WI38 (cell line): Measurements from ENCODE around the gene CTIF.

Source experiments
- H3K4me3 ChIP-seq: 2 replicates; pipeline ENCODE4 v1.5.1; 2011; ENCODE audit warnings: low read depth, mild to moderate bottlenecking, control low read depth, low read length
- TF ChIP-seq, protein P1 (sequence below): IDR thresholded peaks from 2 replicates; pipeline ENCODE4 v1.5.1; 2012; ENCODE audit warnings: low read depth, mild to moderate bottlenecking, control low read depth, low read length

CTIF gene

DNA sequence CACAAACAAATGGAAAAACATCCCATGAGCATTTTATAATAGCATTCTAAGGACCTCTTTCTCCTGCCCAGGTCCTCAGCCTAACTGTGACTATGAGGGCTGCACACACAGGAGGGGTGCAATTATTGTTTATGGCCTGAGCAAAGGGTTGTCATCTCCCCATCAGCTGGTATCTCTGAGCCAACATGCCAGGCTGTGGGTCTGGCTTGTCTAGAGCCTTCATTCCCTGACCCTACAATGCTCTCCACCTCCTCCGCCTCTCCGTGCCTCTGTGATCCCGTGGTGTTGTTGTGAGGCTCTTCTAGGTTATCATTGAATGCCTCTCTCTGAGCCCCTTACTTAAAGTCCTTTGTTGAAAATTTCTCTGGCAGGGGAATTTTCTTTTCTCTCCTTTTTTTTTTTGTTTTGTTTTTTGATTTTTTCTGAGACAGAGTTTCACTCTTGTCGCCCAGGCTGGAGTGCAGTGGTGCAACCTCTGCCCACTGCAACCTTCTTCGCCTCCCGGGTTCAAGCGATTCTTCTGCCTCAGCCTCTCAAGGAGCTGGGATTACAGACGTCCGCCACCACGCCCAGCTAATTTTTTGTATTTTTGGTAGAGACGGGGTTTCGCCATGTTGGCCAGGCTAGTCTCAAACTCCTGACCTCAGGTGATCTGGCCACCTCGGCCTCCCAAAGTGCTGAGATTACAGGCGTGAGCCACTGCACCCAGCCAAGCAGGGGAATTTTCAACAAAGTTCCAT is 285.6 kb downstream of the CTIF start:
- H3K4me3 ChIP-seq, result no peak overlapping the region
- TF ChIP-seq, protein P1, sequence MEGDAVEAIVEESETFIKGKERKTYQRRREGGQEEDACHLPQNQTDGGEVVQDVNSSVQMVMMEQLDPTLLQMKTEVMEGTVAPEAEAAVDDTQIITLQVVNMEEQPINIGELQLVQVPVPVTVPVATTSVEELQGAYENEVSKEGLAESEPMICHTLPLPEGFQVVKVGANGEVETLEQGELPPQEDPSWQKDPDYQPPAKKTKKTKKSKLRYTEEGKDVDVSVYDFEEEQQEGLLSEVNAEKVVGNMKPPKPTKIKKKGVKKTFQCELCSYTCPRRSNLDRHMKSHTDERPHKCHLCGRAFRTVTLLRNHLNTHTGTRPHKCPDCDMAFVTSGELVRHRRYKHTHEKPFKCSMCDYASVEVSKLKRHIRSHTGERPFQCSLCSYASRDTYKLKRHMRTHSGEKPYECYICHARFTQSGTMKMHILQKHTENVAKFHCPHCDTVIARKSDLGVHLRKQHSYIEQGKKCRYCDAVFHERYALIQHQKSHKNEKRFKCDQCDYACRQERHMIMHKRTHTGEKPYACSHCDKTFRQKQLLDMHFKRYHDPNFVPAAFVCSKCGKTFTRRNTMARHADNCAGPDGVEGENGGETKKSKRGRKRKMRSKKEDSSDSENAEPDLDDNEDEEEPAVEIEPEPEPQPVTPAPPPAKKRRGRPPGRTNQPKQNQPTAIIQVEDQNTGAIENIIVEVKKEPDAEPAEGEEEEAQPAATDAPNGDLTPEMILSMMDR, result no peak

DNA sequence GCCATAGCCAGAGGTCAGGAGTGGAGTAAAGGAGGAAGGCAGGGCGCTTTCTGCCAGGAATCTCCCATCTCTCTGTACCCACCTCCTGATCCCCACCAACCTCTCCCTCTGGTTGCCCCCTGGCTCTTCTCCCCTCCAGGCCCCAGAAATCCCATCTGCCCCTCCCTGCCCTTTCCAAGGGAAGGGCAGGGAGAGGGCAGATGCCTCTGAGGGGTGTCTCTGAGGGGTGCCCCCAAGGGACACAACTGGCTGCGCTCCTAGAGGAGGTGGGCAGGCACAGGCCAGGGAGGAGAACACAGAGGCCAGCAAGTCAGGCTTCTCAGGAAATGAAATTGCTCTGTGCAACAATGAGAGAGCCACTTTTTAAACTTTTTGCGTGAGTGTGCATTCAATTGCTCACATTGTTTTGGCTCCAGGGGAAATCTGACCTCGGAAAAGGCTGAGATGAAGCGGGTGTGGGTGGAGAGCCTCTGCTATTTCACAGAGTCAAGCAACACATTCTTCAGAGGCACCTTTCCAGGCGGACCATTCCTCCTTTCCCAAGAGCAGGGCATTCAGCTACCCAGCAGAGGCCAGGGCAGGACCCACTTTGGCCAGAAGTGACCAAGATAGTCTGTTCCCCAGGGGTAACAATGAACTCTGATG is 286.4 kb downstream of the CTIF start:
- H3K4me3 ChIP-seq, result no peak overlapping the region
- TF ChIP-seq, protein P1, result no peak

DNA sequence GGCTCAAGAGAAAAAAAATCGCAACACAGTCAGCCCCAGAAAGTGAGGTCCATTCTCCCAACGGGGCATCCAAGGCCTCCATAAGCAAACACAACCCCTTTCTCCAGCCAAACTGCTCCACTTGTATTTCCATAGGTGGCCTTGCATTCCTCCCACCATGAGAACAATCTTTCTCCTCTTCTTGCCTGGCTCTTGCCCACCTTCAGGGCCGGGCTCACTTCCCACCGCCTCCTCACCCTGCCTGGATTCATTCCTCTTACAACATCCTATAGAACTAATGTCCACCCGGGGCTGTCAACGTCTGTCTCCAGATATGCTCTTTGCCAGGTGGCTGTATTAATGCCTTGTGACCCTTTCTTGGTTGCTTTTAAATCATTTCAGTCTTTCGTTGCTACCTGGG is 287.4 kb downstream of the CTIF start:
- TF ChIP-seq, protein P1, result no peak
- H3K4me3 ChIP-seq, result no peak overlapping the region

DNA sequence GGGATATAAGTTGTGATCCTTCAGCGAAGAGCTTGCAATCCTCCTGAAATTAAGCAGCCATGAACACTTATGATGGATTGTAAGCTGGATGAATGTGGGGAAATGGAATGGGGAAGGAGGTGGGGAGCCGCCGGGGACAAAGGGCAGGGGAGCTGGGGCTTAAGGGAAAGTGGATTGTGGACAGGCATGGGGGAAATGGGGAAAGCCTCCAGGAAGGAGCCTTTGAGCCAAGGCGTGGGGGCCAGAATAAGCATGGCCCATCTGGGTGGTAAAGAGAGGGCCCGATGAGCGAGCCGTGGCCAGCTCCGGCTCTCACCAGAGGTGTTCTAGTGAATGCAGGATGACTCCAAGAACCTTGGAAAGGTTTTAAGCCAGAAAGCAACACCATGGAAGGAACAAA is 288.0 kb downstream of the CTIF start:
- TF ChIP-seq, protein P1, result no peak
- H3K4me3 ChIP-seq, result no peak overlapping the region

DNA sequence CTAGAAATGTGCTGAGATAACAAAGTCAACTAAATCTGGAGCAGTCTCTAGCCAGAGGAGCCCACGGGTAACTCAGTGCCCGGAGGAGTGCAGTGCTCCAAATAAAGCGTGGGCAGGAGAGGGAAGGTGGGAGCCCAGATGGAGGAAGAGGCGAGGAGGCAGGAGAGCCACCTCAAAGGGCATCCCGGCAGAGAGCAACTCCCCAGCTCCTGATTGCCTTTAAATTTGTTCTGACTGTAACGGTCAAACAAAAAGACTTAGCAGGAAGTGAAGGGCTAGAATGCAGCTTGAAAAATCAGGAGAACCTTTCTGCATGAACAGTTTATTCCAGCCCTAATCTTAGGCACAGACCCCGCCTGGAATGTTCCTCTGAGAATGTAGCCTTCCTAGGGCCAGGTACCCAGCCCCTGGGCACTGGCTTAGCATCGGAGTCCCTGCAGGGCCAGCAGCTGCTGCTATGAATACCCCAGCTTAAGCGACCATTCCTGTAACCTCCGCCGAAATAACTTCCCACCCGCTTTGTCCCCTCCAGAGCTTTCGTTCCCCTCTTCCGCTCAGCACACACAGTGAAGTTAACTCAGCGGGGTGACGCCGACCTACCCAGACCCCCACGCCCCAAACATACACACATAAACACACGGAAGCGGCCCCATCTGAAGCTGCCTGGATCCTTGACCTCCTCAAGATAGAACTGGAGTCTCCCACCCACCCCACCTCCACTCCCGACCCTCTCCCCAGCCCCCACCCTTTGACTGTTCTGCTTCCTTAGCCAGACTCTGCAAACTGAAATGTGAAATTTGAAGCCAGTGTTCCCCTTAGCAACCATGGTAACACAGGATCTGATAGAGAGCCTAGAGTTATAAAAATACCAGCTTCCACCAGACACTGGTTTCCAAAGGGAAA is 288.7 kb downstream of the CTIF start:
- TF ChIP-seq, protein P1, result no peak
- H3K4me3 ChIP-seq, result no peak overlapping the region

DNA sequence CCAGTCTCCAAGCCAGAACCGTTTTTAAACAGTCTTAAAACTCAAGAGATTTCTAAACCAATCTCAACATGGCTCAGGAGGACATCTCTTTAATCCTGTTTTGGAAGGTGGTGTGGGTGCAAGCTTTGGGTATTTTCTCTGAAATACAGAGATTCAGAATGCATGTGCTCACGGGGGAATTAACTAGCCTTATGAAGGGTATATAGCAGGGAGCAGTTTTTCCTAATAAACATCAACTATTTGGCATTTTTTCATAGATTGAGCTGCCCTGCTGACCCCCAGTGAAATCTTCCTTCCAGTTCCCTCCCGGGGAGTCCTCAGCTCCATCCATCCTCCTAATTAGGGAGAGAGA is 289.3 kb downstream of the CTIF start:
- H3K4me3 ChIP-seq, result no peak overlapping the region
- TF ChIP-seq, protein P1, result no peak
